ENCODE data around the gene MOGAT1. TPM values are rescaled to one million over a fixed set of nuclear protein-coding genes. Genes with fewer than 3 reads are reported as not detected.

MOGAT1 gene
- total RNA-seq, 1 experiment from 2014 or later, result not detected

DNA sequence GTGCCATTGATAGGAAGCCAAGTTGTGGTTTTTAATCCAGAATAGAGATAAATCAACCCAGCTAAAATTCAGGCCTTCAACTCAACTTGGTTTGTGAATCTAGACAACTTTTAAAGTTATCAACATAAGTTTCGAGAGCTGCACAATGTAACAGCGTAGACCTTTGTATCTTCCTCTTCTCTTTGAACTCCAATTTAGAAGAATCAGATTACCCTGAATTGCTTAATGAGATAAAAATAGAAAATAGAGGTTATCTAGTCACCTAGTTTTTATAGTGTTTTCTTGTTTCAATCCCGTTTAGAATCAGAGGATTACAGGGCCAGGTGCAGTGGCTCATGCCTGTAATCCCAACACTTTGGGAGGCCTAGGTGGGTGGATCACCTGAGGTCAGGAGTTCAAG is 12.3 kb downstream of the MOGAT1 start:
- no TSS peak for BruUV-seq (replicated peaks)
- in situ Hi-C loops (cut with HindIII; ENCODE audit: low pct_unique_long_range_greater_than_20kb, low sequenced_read_pairs), result no loop called here
- ATAC-seq (no peak), DNase-seq (ENCODE audit: low read depth, low spot score) (no peak)
- peaks cover 7% of the 10 kb centered on the region; the same call in 1 of the 2 replicates for H3K27me3 ChIP-seq (ENCODE audit: control insufficient read depth, insufficient read depth, low read length)
- no peaks in the 10 kb centered on the region for H3K9me3 ChIP-seq (ENCODE audit: control insufficient read depth, insufficient read depth, low read depth, low read length)
- H3K4me1 ChIP-seq (ENCODE audit: control insufficient read depth, insufficient read depth, low read length), result no peaks in the 10 kb centered on the region
- ChIA-PET CTCF (no interaction called here), POLR2A (no interaction called here)
- TF ChIP-seq SIN3A (IDR thresholded peaks at IDR 0.05; ENCODE audit: borderline replicate concordance, insufficient read depth, low read depth, low read length) (no peak), POLR2AphosphoS5 (IDR thresholded peaks at IDR 0.05; ENCODE audit: low read depth, low read length) (no peak), TCF7L2 (IDR thresholded peaks at IDR 0.05; ENCODE audit: low read depth, low read length) (no peak)
- TF ChIP-seq, protein P1, sequence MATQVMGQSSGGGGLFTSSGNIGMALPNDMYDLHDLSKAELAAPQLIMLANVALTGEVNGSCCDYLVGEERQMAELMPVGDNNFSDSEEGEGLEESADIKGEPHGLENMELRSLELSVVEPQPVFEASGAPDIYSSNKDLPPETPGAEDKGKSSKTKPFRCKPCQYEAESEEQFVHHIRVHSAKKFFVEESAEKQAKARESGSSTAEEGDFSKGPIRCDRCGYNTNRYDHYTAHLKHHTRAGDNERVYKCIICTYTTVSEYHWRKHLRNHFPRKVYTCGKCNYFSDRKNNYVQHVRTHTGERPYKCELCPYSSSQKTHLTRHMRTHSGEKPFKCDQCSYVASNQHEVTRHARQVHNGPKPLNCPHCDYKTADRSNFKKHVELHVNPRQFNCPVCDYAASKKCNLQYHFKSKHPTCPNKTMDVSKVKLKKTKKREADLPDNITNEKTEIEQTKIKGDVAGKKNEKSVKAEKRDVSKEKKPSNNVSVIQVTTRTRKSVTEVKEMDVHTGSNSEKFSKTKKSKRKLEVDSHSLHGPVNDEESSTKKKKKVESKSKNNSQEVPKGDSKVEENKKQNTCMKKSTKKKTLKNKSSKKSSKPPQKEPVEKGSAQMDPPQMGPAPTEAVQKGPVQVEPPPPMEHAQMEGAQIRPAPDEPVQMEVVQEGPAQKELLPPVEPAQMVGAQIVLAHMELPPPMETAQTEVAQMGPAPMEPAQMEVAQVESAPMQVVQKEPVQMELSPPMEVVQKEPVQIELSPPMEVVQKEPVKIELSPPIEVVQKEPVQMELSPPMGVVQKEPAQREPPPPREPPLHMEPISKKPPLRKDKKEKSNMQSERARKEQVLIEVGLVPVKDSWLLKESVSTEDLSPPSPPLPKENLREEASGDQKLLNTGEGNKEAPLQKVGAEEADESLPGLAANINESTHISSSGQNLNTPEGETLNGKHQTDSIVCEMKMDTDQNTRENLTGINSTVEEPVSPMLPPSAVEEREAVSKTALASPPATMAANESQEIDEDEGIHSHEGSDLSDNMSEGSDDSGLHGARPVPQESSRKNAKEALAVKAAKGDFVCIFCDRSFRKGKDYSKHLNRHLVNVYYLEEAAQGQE (IDR thresholded peaks at IDR 0.05; ENCODE audit: insufficient read depth in 1 of 2, low read depth in 2 of 2, low read length in 1 of 2), result no peak
- TF ChIP-seq, protein P2, sequence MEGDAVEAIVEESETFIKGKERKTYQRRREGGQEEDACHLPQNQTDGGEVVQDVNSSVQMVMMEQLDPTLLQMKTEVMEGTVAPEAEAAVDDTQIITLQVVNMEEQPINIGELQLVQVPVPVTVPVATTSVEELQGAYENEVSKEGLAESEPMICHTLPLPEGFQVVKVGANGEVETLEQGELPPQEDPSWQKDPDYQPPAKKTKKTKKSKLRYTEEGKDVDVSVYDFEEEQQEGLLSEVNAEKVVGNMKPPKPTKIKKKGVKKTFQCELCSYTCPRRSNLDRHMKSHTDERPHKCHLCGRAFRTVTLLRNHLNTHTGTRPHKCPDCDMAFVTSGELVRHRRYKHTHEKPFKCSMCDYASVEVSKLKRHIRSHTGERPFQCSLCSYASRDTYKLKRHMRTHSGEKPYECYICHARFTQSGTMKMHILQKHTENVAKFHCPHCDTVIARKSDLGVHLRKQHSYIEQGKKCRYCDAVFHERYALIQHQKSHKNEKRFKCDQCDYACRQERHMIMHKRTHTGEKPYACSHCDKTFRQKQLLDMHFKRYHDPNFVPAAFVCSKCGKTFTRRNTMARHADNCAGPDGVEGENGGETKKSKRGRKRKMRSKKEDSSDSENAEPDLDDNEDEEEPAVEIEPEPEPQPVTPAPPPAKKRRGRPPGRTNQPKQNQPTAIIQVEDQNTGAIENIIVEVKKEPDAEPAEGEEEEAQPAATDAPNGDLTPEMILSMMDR (IDR thresholded peaks at IDR 0.05), result no peak
- no peak overlapping the region for H3K4me3 ChIP-seq (ENCODE audit: low read depth in 2 of 2, low read length in 2 of 2)
- no peak overlapping the region for H3K27ac ChIP-seq (ENCODE audit: low read length)
- no peaks in the 10 kb centered on the region for H3K36me3 ChIP-seq (ENCODE audit: control insufficient read depth, insufficient read depth, low read length)
- intact Hi-C loops (cut with micrococcal nuclease; ENCODE audit: unreplicated experiment), result no loop called here

DNA sequence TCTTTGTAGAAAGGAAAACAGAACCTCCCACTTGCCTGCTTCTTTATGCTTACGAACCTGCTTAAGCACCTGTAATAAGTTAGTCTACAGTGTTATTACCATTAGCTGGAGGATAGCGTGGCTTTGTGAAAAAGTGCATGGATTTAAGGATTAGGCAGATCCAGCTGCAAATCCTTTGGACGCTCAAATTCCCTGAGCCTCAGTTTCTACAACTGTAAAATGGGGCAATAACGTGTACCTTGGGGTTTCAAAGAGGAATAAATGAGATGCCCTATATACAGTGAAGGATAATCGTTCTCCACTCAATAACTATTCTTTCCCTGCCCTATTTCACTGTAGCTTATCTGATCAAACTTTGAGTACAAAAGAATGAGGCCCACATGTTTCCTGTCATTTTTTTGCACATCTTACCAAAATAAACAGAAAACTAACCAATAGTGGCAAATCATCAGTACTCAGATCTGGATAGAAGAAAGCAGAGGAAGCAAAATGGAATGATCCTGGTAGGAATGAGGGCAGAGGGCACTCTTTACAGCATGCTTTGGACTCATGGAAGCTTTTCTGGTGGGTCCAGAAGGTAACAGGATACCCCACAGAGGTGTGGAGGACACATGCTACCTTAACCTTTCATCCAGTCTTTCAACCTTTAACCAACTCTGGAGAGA is 14.8 kb downstream of the MOGAT1 start:
- Histone ChIP-seq H3K27ac (ENCODE audit: low read length) (no peak overlapping the region), H3K36me3 (ENCODE audit: control insufficient read depth, insufficient read depth, low read length) (no peaks in the 10 kb centered on the region), H3K4me3 (ENCODE audit: low read depth in 2 of 2, low read length in 2 of 2) (no peak overlapping the region), H3K4me1 (ENCODE audit: control insufficient read depth, insufficient read depth, low read length) (no peaks in the 10 kb centered on the region), H3K9me3 (ENCODE audit: control insufficient read depth, insufficient read depth, low read depth, low read length) (no peaks in the 10 kb centered on the region), H3K27me3 (ENCODE audit: control insufficient read depth, insufficient read depth, low read length) (no peaks in the 10 kb centered on the region; the same call in 1 of the 2 replicates)
- intact Hi-C loops (cut with micrococcal nuclease; ENCODE audit: unreplicated experiment) (no loop called here), in situ Hi-C loops (cut with HindIII; ENCODE audit: low pct_unique_long_range_greater_than_20kb, low sequenced_read_pairs) (no loop called here)
- no TSS peak for BruUV-seq (replicated peaks)
- no peak for TF ChIP-seq TCF7L2 (IDR thresholded peaks at IDR 0.05; ENCODE audit: low read depth, low read length)
- no peak for TF ChIP-seq POLR2AphosphoS5 (IDR thresholded peaks at IDR 0.05; ENCODE audit: low read depth, low read length)
- TF ChIP-seq, protein P2 (IDR thresholded peaks at IDR 0.05), result no peak
- TF ChIP-seq SIN3A (IDR thresholded peaks at IDR 0.05; ENCODE audit: borderline replicate concordance, insufficient read depth, low read depth, low read length), result no peak
- TF ChIP-seq, protein P1 (IDR thresholded peaks at IDR 0.05; ENCODE audit: insufficient read depth in 1 of 2, low read depth in 2 of 2, low read length in 1 of 2), result no peak
- POLR2A ChIA-PET, result no interaction called here
- DNase-seq (ENCODE audit: low read depth, low spot score) (no peak), ATAC-seq (no peak)
- CTCF ChIA-PET, result interaction anchor here (0.5 to 0.7 kb wide), 2 partner anchors 13 to 168 kb away, joined by 6 to 14 read pairs; no protein-coding TSS in a partner anchor
